GM21447 (cell line): Measurements from ENCODE around the gene DR1.
"Not testable (repeated sequence)": the region's sequence is repeated elsewhere in the genome, so short reads cannot be mapped to it uniquely, and the experiment has no call there.

Experiments
- ATAC-seq: cut with Tn5 transposase; IDR thresholded peaks from one replicate; pipeline ENCODE4 v1.9.1; 2021; ENCODE audit not compliant: unreplicated experiment

The DR1 gene

GRCh38 chr1:93374334-93375106 lies 28.8 kb downstream of the DR1 start:
- ATAC-seq, result no peak

DNA sequence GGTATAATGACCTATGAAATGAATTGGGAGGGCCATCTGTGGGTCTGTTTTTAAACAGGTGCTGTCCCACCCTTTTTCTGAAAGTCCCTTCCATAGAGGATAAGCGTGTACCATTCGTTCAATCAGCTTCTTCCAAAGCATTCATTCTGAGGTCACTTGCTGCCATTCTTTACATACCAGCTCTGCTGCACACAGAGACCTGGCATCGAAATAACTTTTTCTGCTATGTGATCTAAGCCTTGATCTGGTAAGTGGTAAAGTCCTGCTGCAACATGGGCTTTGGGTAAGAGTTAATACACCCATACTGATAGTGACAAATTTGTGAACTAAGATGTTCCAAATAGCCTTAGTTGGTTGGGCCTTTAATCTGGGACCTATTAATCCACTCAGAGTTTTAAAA lies 38.9 kb downstream of the DR1 start:
- no peak for ATAC-seq

GRCh38 chr1:93386268-93386667 lies 40.6 kb downstream of the DR1 start:
- ATAC-seq, result not testable (repeated sequence)

GRCh38 chr1:93394514-93394913 lies 48.8 kb downstream of the DR1 start:
- no peak for ATAC-seq

GRCh38 chr1:93395195-93395594 lies 49.5 kb downstream of the DR1 start:
- ATAC-seq, result no peak

GRCh38 chr1:93399781-93400180 lies 54.1 kb downstream of the DR1 start:
- no peak for ATAC-seq

DNA sequence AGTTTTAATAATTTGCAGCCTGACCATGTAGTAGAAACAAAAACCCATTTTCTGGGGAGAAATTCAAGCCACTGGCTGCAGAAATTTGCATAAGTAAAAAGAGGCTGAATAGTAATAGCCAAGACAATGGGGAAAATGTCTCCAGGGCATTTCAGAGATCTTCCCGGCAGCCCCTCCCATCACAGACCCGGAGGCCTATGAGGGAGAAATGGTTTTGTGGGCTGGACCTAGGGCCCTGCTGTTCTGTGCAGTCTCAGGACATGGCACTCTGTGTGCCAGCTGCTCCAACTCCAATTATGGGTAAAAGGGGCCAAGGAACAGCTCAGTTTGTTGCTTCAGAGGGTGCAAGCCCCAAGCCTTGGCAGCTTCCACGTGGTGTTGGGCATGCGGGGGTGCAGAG lies 62.5 kb downstream of the DR1 start:
- ATAC-seq, result no peak

- ATAC-seq, result no peak
These were observed 65.3 kb downstream of the DR1 start for GRCh38 chr1:93411000-93411399.

DNA sequence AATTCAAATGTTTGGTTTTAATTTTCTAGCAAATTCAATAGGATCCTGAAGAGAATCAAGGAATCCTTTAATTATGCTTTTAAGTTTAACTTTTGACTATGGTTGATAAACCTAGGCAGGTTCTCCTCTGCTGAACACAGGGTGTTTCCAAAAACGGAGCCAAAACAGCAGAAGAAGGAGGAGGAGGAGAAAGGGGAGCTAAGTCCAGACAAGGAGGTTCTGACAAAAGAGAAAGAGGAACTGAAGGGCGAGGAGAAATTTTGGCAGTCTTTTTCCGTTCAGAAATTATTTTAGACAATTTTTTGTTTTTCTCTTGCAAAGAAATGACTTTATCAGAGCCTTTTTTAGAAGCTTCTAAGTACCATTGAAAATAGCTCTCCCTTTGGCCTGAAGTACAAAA lies 69.0 kb downstream of the DR1 start:
- ATAC-seq, result no peak

DNA sequence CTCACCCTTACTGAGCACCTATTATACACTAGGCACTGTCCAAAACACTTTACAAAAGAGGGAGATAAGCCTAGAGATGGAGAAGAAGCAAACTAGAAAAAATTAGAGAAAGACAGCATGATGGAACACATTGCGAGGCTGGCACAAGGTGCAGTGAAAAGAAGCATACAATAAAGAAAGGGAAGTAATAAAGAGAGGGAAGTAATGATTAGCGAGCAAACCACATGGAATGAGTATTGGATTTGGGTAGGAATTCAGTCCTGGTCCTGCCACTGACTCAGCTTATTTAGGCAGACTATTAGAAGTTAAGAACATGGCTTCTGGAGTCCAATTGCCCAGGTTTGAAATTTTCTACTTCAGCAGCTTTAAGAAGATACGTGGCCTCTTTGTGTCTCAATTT lies 69.6 kb downstream of the DR1 start:
- ATAC-seq, result no peak

GRCh38 chr1:93416183-93416582 lies 70.5 kb downstream of the DR1 start:
- no peak for ATAC-seq
